Measurements from ENCODE around the gene FAM204A.

Gene FAM204A

DNA sequence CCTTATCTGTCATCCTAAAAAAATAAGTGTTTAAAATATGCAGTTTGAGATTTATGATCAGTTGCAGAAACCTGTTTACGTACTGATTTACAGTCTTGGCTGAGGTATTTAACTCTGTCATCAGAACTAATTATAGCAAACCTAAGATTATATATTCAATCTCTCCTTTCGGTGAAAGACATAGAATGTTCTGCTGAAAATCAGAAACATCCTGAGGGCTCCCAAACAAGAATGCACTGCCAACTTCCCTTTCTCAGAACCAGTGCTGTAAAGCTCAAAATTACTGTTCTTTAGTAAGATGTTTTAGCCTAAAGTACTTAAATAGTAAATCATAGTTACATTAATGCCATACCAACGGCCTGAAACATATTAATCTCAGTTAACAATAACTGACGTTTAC, 34.3 kb downstream of the FAM204A start:
- no peak for DNase-seq (ENCODE audit: low read depth)
- TF ChIP-seq, protein P1, sequence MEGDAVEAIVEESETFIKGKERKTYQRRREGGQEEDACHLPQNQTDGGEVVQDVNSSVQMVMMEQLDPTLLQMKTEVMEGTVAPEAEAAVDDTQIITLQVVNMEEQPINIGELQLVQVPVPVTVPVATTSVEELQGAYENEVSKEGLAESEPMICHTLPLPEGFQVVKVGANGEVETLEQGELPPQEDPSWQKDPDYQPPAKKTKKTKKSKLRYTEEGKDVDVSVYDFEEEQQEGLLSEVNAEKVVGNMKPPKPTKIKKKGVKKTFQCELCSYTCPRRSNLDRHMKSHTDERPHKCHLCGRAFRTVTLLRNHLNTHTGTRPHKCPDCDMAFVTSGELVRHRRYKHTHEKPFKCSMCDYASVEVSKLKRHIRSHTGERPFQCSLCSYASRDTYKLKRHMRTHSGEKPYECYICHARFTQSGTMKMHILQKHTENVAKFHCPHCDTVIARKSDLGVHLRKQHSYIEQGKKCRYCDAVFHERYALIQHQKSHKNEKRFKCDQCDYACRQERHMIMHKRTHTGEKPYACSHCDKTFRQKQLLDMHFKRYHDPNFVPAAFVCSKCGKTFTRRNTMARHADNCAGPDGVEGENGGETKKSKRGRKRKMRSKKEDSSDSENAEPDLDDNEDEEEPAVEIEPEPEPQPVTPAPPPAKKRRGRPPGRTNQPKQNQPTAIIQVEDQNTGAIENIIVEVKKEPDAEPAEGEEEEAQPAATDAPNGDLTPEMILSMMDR (IDR thresholded peaks at IDR 0.05; ENCODE audit: low read depth, low read length, missing control alignments), result no peak
- no peak overlapping the region for H3K4me3 ChIP-seq (ENCODE audit: low read depth, low read length)

DNA sequence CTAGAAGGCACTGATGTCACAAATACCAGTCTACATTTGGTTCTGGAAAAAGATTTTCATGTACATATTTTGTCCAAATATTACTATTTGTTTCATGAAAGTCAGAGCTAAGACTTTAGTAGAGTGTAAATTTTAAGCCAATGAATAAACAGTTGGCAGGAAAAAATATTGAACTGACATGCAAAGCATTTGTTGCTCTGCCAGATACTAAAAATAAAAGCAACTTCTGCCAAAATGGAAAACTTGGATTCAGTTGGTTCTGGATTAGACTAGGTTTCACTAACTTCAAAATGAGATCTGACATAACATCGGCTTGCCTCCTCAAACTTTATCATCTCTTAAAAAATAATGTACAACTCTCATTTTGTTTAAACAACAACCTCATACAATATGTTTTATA, 34.9 kb downstream of the FAM204A start:
- H3K4me3 ChIP-seq (ENCODE audit: low read depth, low read length), result no peak overlapping the region
- DNase-seq (ENCODE audit: low read depth), result no peak
- TF ChIP-seq, protein P1 (IDR thresholded peaks at IDR 0.05; ENCODE audit: low read depth, low read length, missing control alignments), result no peak

DNA sequence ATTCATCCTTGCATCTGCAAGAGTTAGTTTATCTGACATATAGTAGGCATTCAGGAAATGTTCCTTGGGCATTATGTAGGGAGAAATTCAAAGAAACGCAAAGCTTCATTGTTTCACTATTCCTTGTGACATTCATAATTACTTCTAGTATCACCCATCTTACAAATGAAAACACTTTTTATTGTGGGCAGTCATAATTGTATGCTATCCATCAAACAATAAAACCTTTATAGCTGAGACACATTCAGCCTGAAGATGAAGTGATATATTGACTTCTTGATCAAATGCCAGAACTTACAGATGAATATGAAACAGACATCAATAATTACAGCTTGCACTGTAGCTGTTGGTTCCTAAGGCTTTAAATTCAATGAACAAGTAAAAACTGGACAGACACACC, 36.4 kb downstream of the FAM204A start:
- TF ChIP-seq, protein P1 (IDR thresholded peaks at IDR 0.05; ENCODE audit: low read depth, low read length, missing control alignments), result no peak
- no peak overlapping the region for H3K4me3 ChIP-seq (ENCODE audit: low read depth, low read length)
- DNase-seq (ENCODE audit: low read depth), result no peak

DNA sequence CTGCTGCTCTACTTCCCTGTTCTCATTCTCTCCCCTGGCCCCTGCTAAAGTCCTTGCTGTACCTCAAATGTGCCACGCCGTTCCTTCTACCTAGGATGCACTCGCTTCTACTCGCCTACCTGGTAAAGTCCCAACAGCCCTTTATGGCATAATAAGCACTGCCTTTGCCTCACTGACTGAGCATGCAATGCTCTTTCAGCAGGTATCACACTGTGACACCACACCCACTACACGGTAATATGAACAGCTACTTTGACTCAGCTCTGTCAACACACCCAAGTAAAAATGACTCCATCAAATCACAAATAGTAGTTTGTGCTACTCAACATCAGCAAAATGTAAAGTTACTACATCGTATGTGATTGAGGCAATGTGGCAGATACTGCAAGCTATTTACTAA, 37.6 kb downstream of the FAM204A start:
- H3K4me3 ChIP-seq (ENCODE audit: low read depth, low read length), result no peak overlapping the region
- DNase-seq (ENCODE audit: low read depth), result no peak
- TF ChIP-seq, protein P1 (IDR thresholded peaks at IDR 0.05; ENCODE audit: low read depth, low read length, missing control alignments), result no peak

DNA sequence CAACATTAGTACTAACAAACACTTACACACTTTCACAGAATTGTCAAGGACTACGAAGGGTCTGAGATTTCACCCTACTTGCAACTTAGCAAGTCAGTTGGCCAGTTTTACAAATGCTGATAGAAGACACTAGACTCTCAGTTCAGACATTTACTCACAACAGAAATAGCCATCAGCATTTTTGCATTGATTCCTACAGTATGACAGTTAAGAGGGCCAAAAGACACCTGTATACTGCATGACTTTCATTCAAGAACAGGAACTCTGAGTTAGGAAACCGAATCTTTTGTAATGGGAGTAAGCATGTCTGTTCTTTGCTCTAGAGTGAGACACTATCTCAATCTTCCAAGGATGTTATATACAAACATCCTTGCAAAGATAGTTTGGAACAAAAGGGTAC, 40.9 kb downstream of the FAM204A start:
- TF ChIP-seq, protein P1 (IDR thresholded peaks at IDR 0.05; ENCODE audit: low read depth, low read length, missing control alignments), result no peak
- DNase-seq (ENCODE audit: low read depth), result no peak
- no peak overlapping the region for H3K4me3 ChIP-seq (ENCODE audit: low read depth, low read length)

DNA sequence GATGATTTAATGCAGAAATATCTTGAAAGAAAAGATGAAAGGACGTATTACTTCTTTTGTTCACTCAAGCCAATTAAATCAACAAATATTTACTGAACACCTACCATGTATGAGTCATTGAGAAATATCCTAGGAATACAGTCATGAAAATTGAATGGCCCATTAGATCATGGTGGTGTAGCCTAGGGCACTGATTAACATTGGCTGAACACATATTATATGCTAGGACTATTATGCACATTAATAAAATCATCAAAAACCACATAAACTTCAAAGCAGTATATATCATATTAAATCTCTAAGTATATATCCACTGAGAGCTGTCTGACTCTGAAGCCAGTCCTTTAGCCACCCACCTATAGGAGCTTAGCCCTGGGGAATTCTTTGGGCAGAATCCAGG, 41.8 kb downstream of the FAM204A start:
- TF ChIP-seq, protein P1 (IDR thresholded peaks at IDR 0.05; ENCODE audit: low read depth, low read length, missing control alignments), result no peak

DNA sequence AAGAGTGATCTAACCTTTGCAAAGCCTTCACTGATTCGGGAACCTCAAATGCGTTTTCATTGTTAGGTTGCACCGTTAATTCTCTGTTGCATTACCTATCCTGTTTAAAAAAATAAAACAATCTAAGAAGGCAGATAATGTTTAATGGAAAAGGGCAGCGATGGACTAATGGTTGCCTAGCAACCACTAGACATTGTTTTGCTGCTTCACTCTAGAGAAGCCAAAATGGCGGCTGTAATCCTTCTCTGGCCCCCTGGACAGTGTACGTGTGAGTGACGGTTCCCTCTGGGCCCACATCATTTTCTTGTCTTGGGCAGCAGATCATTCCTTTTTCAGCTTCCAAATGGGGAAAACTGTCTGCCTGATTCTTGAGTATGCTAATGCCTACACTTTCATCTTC, 43.3 kb downstream of the FAM204A start:
- no peak for DNase-seq (ENCODE audit: low read depth)
- TF ChIP-seq, protein P1 (IDR thresholded peaks at IDR 0.05; ENCODE audit: low read depth, low read length, missing control alignments), result no peak
- H3K4me3 ChIP-seq (ENCODE audit: low read depth, low read length), result no peak overlapping the region

More for the DNA sequence above, 41.8 kb downstream of the FAM204A start:
- no peak for DNase-seq (ENCODE audit: low read depth)
- H3K4me3 ChIP-seq (ENCODE audit: low read depth, low read length), result no peak overlapping the region

All from GM12864 (cell line).